ENCODE data around the gene INHBB.

INHBB gene

GRCh38 chr2:120396861-120397811 is 51.2 kb downstream of the INHBB start:
- no peak overlapping the region for H3K4me3 ChIP-seq (ENCODE audit: low read depth, low read length)
- no peaks in the 10 kb centered on the region for H3K9me3 ChIP-seq (ENCODE audit: control insufficient read depth, insufficient read depth, low read length)
- no peak overlapping the region for H3K9ac ChIP-seq (ENCODE audit: low read depth, low read length)
- peaks cover 7% of the 10 kb centered on the region for H3K27me3 ChIP-seq (ENCODE audit: control insufficient read depth, insufficient read depth, low read length)
- no peaks in the 10 kb centered on the region for H3K36me3 ChIP-seq (ENCODE audit: control insufficient read depth, insufficient read depth, low read length)
- peaks cover 5% of the 10 kb centered on the region for H3K4me1 ChIP-seq (ENCODE audit: control insufficient read depth, insufficient read depth, low read length)

GRCh38 chr2:120398051-120398995 is 52.4 kb downstream of the INHBB start:
- H3K9ac ChIP-seq (ENCODE audit: low read depth, low read length) = no peak overlapping the region
- H3K9me3 ChIP-seq (ENCODE audit: control insufficient read depth, insufficient read depth, low read length) = no peaks in the 10 kb centered on the region
- no peaks in the 10 kb centered on the region for H3K36me3 ChIP-seq (ENCODE audit: control insufficient read depth, insufficient read depth, low read length)
- H3K27me3 ChIP-seq (ENCODE audit: control insufficient read depth, insufficient read depth, low read length) = peaks cover 7% of the 10 kb centered on the region
- peaks cover 5% of the 10 kb centered on the region for H3K4me1 ChIP-seq (ENCODE audit: control insufficient read depth, insufficient read depth, low read length)
- no peak overlapping the region for H3K4me3 ChIP-seq (ENCODE audit: low read depth, low read length)

GRCh38 chr2:120398996-120399888 is 53.3 kb downstream of the INHBB start:
- no peak overlapping the region for H3K9ac ChIP-seq (ENCODE audit: low read depth, low read length)
- H3K4me1 ChIP-seq (ENCODE audit: control insufficient read depth, insufficient read depth, low read length) = peaks cover 5% of the 10 kb centered on the region
- H3K9me3 ChIP-seq (ENCODE audit: control insufficient read depth, insufficient read depth, low read length) = no peaks in the 10 kb centered on the region
- H3K36me3 ChIP-seq (ENCODE audit: control insufficient read depth, insufficient read depth, low read length) = no peaks in the 10 kb centered on the region
- no peak overlapping the region for H3K4me3 ChIP-seq (ENCODE audit: low read depth, low read length)
- peaks cover 7% of the 10 kb centered on the region for H3K27me3 ChIP-seq (ENCODE audit: control insufficient read depth, insufficient read depth, low read length)

GRCh38 chr2:120399889-120400240 is 53.9 kb downstream of the INHBB start:
- Histone ChIP-seq H3K36me3 (ENCODE audit: control insufficient read depth, insufficient read depth, low read length) (no peaks in the 10 kb centered on the region), H3K9ac (ENCODE audit: low read depth, low read length) (no peak overlapping the region), H3K4me3 (ENCODE audit: low read depth, low read length) (no peak overlapping the region), H3K9me3 (ENCODE audit: control insufficient read depth, insufficient read depth, low read length) (no peaks in the 10 kb centered on the region), H3K27me3 (ENCODE audit: control insufficient read depth, insufficient read depth, low read length) (peaks cover 7% of the 10 kb centered on the region), H3K4me1 (ENCODE audit: control insufficient read depth, insufficient read depth, low read length) (peaks cover 5% of the 10 kb centered on the region)

- Histone ChIP-seq H3K4me1 (ENCODE audit: control insufficient read depth, insufficient read depth, low read length) (peaks cover 2% of the 10 kb centered on the region), H3K4me3 (ENCODE audit: low read depth, low read length) (no peak overlapping the region), H3K27me3 (ENCODE audit: control insufficient read depth, insufficient read depth, low read length) (peaks cover 2% of the 10 kb centered on the region), H3K9me3 (ENCODE audit: control insufficient read depth, insufficient read depth, low read length) (no peaks in the 10 kb centered on the region), H3K36me3 (ENCODE audit: control insufficient read depth, insufficient read depth, low read length) (no peaks in the 10 kb centered on the region), H3K9ac (ENCODE audit: low read depth, low read length) (no peak overlapping the region)
Observed at GRCh38 chr2:120400551-120400950, 54.6 kb downstream of the INHBB start.
